Activated CD4-positive, alpha-beta T cell treated with anti-CD3 and anti-CD28 coated beads, Interleukin-10, Interleukin-2, amounts not matched to agents 100 ng/mL and 50 ng/mL, durations not matched to agents 16 hours and 8 hours (primary cell): ENCODE data around the gene KLHL13.
"Not testable (repeated sequence)": the region's sequence is repeated elsewhere in the genome, so short reads cannot be mapped to it uniquely, and the experiment has no call there.

Experiments used
- DNase-seq: peaks from one replicate; pipeline ENCODE4 v3.0.0-alpha.2; 2020

Gene KLHL13

GRCh38 chrX:118066867-118067515 is 49.6 kb downstream of the KLHL13 start:
- DNase-seq: no peak

DNA sequence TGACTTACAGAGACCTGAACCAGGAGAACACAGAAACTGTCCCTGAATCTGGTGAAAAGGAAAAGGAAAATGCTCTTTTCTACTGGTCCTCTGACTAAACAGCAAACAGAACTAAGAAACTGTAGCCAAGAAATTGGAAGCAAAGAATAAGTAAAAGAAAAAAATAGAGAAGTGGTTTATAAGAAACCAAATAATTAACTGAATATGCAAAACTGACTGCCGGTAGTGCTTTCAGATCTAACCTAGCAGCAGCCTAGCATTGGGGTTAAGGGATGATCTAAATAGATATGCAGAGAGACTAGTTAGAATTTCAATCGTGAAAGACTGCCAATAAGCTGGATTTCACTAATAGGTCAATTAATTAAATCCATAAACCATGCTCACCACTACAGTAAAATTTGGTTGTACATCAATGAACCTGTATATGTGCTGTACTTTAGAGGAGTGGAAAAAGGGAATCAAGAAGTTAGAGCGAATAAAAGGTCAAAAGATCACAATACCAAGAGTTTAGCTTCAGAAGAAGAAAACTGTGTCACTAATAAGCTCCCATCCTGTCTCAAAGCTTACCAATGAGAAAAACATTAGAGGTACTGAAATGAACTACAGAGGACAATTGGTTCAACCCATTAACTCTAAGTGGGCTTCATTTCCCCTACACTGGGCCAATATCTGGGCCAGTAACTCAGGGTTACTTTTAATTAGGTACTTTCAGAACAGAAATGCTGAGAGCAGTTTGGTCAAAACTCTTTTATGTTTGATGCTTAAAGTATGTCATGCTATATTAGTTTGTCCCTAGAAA is 53.6 kb downstream of the KLHL13 start:
- DNase-seq: no peak

DNA sequence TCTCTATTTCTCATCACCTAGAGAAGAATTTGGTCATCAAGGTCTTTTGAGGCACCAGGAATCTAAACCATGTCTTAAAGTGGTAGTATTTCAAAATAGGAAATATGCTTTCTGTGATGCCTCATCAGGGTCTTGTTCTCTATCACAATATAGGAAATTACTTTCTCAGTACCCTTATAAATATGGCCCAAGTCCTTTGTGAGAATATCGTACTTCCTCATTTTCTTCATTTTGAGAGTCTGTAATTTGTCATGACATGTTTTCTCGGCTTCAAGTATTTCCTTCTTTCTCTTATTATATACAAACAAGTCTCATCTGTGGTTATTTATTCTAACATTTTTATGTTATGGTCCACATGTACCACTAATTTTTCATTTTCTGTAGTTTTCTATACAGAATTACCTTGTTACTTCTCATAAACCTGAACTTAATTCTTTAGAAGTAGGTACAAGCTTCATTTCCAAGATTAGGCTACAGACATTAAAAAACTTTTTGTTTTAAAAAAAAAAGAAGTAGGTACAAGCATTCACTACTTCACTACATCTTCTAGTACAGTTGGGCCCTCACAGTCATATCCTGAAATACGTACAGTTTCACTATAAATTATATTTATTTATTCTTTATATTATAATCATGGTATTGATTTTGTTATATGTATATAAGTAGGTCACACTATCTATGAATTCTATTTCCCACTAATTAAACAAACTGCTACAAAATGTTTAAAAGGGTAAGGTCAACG is 54.4 kb downstream of the KLHL13 start:
- DNase-seq: no peak

- DNase-seq: no peak
These were observed 57.7 kb downstream of the KLHL13 start for GRCh38 chrX:118058924-118059323.

DNA sequence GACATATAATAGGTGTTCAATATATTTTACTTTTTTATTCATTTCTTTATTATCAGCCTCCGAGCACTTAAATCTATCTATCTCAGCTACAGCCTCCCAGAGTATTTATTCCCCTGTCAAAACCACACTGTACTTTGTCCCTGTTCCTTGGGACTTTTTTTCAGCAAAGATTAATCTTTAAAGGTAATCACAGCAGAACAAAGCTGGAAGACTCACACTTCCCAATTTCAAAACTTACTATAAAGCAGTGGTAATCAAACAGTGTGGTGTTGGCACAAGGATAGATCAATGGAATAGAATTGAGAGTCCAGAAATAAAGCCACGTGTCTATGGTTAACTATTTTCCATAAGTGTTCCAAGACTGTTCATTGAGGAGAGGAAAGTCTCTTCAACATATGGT is 59.7 kb downstream of the KLHL13 start:
- no peak for DNase-seq

GRCh38 chrX:118049713-118050112 is 66.9 kb downstream of the KLHL13 start:
- no peak for DNase-seq

GRCh38 chrX:118047446-118048186 is 69.0 kb downstream of the KLHL13 start:
- DNase-seq: no peak

DNA sequence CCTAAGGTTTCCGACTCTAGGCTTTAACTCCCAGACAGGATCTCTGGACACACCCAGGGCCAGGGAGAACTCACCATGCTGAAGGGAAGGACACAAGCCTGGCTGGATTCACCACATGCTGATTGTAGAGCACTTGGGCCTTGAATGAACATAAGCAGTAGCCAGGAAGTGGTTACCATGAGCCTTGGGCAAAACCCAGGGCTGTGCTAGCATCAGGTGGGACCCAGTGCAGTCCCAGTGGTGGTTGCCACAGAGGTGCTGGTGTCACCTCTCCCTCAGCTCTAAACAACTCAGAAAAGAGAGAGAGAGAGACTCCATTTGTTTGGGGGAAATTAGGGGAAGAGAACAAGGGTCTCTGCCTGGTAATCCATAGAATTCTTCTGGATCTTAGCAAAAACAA is 77.0 kb downstream of the KLHL13 start:
- DNase-seq: no peak

GRCh38 chrX:118038614-118039365 is 77.8 kb downstream of the KLHL13 start:
- DNase-seq: no peak

GRCh38 chrX:118026631-118027030 is 90.0 kb downstream of the KLHL13 start:
- DNase-seq: no peak

DNA sequence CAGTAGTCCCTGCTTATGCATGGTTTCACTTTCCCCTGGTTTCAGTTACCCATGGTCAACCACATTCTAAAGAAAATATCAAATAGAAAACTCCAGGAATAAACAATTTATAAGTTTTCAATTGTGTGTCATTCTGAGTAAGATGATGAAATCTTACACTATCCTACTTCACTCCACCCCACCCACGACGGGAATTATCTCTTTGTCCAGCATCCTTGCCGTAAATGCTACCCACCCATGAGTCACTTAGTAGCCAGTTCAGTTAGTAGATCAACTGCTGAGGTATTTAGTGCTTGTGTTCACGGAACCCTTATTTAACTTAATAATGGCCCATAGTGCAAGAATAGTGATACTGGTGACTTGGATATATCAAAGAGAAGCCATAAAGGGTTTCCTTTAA is 91.4 kb downstream of the KLHL13 start:
- DNase-seq: no peak

DNA sequence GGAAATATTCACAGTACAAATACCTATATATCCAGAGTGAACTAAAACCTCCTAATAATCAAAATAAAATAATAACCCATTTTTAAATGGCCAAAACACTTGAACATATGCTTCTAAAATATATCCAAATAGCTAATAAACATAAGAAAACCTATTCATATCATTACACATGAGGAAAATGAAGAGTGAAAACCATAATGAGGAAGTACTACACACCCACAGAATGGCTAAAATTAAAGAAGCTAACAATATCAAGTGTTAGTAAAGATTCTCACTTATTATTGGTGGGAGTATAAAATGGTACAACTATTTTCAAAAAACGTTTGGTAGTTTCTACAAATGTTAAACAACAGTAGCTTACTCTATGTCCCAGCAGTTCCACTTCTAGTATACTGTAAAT is 92.1 kb downstream of the KLHL13 start:
- no peak for DNase-seq

- no peak for DNase-seq
These were observed 93.9 kb downstream of the KLHL13 start for GRCh38 chrX:118022753-118023152.

GRCh38 chrX:118016422-118016821 is 100.2 kb downstream of the KLHL13 start:
- DNase-seq: no peak

- DNase-seq: not testable (repeated sequence)
These were observed 114.2 kb downstream of the KLHL13 start for GRCh38 chrX:118002417-118002816.

DNA sequence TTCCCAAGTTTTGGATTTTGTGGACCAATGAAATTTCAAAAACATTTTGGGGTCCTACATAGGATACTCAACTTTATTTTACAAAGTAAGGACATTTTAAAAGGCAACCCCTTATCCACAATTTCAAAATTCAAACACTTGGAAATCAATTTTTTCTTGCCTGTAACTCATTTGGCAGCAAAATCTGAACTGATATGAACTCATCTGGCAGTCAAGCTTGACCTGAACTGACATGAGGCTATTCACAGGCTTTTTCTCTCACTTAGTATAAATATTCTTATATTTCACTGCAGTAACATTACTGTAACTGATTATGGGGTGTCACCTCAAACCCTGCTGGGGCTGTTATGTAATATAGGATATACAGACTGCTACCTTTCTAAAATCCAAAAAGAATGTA is 116.1 kb downstream of the KLHL13 start:
- DNase-seq: no peak

- DNase-seq: no peak
These were observed 118.4 kb downstream of the KLHL13 start for GRCh38 chrX:117998171-117998570.

DNA sequence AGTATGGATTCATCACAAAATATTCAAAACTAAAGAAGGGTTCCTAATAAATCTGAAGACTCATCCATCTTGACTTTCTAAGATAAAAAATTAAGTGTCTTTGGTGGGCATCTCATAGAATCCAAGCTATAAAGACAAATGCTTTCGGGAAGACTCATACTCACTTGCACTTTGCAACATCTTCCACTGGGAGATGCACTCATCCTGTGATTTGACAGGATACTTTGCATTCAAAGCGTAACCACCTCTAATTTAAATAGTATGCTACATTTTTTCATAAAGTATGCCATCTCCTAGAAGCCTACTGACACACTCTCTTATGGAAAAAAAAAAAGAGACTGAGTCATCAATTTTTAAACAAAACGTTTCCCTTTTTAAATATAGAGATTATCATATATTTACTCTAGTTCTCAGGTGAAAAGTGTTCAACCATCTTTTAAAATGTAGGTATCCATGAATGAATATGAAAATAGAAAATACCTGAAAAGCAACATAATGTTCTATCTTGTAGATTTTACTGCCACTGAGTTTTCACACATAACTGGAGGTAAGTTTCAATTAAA is 119.6 kb downstream of the KLHL13 start:
- DNase-seq: no peak

DNA sequence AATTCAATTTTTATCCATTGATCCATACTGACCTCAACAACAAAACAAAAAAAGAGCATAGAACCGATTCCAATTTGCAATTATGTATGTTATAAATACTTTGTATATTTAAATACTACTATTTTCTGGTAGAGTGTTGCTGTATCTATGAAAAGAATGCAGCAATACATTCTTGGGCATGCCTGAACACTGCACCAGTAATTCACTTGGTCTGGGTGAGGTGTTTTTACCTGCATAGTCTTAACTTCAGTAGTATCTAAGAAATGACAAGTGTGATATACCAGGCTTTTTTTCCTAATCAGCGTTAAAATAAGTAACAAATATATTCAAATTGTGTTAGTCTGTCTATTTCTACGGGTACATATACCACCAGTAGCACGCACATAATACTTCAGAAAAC is 120.2 kb downstream of the KLHL13 start:
- no peak for DNase-seq

DNA sequence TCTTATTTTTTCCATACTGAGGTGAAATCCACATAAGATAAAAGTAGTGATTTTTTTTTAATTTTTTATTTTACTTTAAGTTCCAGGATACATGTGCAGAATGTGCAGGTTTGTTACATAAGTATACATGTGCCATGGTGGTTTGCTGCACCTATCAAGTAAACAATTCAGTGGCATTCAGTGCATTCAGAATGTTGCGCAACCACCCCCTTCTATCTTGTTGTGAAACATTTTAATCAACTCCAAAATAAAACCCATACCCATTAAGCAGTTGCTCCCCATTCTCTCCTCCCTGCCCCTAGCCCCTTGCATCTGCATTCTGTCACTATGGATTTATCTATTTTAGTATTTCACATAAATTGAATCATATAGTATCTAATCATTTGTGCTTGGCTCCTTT is 121.2 kb downstream of the KLHL13 start:
- no peak for DNase-seq

- no peak for DNase-seq
These were observed 124.4 kb downstream of the KLHL13 start for GRCh38 chrX:117992192-117992723.

DNA sequence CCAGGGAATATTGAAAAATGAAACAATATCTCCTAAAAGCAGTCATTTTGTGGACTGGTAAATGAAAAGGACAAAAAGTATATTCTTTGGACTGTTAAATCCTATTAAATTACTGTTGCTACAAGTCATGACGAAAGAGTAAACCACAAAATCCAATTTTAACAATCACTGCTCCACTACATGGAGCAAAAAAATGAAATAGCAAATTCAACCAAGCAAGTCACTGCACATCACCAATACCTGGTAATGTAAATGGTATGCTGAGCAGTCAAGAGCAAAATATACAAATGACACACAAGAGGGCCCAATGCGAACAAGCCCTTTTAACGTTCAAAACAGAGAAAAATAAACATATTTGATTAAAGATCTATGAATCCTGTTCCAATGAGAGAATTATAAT is 126.2 kb downstream of the KLHL13 start:
- DNase-seq: no peak
